Upper lobe of left lung (tissue), 4 donors: Measurements from ENCODE around the gene CDPF1.

Source experiments
- CTCF ChIP-seq, 6 experiments: fragments of 450-650 bp in 4 of 6; fragments of 200-600 bp in 2 of 6; sonication (generic) in 2 of 6; IDR thresholded peaks; one replicate each; pipeline ENCODE4 v1.5.1; 2016 to 2019; ENCODE audit warnings: antibody characterized with exemption in 6 of 6
- EP300 ChIP-seq, 4 donors: sonication (generic); formaldehyde crosslinking; IDR thresholded peaks; one replicate each; pipeline ENCODE4 v1.5.1; 2017; ENCODE audit warnings: antibody characterized with exemption in 4 of 4, control low read depth in 2 of 4
- POLR2A ChIP-seq, 4 donors: fragments of 450-650 bp; IDR thresholded peaks; one replicate each; pipeline ENCODE4 v1.5.1; 2016 to 2017; ENCODE audit warnings: antibody characterized with exemption in 4 of 4, mild to moderate bottlenecking in 2 of 4
- POLR2AphosphoS5 ChIP-seq, 2 donors: sonication (generic); formaldehyde crosslinking; IDR thresholded peaks; one replicate each; pipeline ENCODE4 v1.5.1; 2017; ENCODE audit warnings: antibody characterized with exemption in 2 of 2

- TF ChIP-seq POLR2AphosphoS5 (IDR thresholded peaks at IDR 0.05) = no peak
- TF ChIP-seq EP300 (IDR thresholded peaks at IDR 0.05) = no peak
- TF ChIP-seq CTCF (IDR thresholded peaks at IDR 0.05) = no peak
- TF ChIP-seq POLR2A (IDR thresholded peaks at IDR 0.05) = no peak
Measured at GRCh38 chr22:46292173-46292572, 42.1 kb upstream of the CDPF1 start.
